Stimulated activated naive CD8-positive, alpha-beta T cell treated with anti-CD3 and anti-CD28 coated beads, Interleukin-15, amount 100 ng/mL, for 72 hours (primary cell): Measurements from ENCODE around the gene WDR27.
"Not testable (repeated sequence)": the region's sequence is repeated elsewhere in the genome, so short reads cannot be mapped to it uniquely, and the experiment has no call there.

Experiments
- ATAC-seq: fragments of 150-1000 bp; cut with Tn5 transposase; 2 replicates; pipeline ENCODE4 v1.10.0; 2021; ENCODE audit warnings: mild to moderate bottlenecking, moderate library complexity
- DNase-seq, 2 donors: peaks; one replicate each; pipeline ENCODE4 v3.0.0; 2021 to 2022
- H3K27ac Mint-ChIP-seq, 2 donors: one replicate each; pipeline ENCODE4 v1.8.0; 2022; ENCODE audit warnings: mild to moderate bottlenecking in 2 of 2, mixed read lengths in 2 of 2, moderate library complexity in 2 of 2
- H3K27me3 Mint-ChIP-seq: one replicate; pipeline ENCODE4 v1.8.0; 2022; ENCODE audit warnings: mixed read lengths
- H3K4me1 Mint-ChIP-seq: one replicate; pipeline ENCODE4 v1.8.0; 2022; ENCODE audit warnings: mild to moderate bottlenecking, mixed read lengths
- H3K4me3 Mint-ChIP-seq, 2 donors: one replicate each; pipeline ENCODE4 v1.8.0; 2022; ENCODE audit warnings: mild to moderate bottlenecking in 2 of 2, mixed read lengths in 2 of 2, moderate library complexity in 1 of 2
- H3K9me3 Mint-ChIP-seq, 2 donors: one replicate each; pipeline ENCODE4 v1.8.0; 2022; ENCODE audit warnings: mixed read lengths in 2 of 2

The WDR27 gene

DNA sequence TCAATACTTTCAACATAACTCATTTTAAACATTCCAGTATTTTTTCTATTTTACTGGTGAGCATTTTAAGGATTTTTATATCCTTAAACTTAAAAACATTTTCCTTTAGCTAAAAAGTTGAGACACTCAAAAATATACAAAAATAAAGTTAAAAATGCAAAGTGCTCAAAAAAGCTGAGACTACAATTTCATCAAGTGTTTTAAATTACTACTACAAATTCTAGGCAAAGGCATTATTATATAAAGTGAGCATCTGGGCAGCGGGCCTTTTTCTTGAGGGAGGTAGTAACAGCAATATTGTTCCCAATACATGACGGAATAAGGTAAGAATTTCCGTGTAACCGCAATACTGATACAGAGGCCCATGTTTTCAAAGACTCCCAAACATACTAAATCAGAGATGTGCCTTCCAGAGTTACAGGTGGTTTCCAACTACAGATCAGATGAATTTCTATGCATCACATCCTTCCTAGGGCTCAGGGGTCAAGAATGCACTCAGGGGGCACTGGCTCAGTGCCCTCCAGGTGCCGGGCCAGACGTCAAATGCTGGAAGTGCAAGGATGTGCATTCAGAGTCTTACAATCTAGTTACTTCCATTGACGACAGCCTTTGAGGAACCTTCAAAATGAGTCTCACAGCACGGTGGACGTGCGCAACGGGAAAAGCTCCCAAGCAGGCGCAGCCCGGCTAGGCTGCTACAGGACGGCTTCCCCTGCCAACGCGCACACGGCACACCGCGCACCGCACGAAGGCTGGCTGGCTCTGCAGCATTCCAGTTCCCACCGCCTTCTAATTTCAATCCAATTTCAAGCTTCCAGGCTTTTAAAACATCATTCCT is 20.8 kb upstream of the WDR27 start:
- Mint-ChIP-seq H3K27me3 (no peaks in the 10 kb centered on the region), H3K4me3 (peak overlapping the region; percentile 78 to 95), H3K27ac (peak overlapping the region; percentile 34 to 94), H3K4me1 (peaks cover 45% of the 10 kb centered on the region), H3K9me3 (no peaks in the 10 kb centered on the region)
- ATAC-seq (peak; percentile 32), DNase-seq (peak; percentile 15 to 34)

- peak overlapping the region in 1 of 2 donors; percentile 3 for H3K4me3 Mint-ChIP-seq
- H3K9me3 Mint-ChIP-seq: no peaks in the 10 kb centered on the region
- DNase-seq: no peak
- H3K27me3 Mint-ChIP-seq: no peaks in the 10 kb centered on the region
- no peak for ATAC-seq
- peaks cover 28% of the 10 kb centered on the region for H3K4me1 Mint-ChIP-seq
- H3K27ac Mint-ChIP-seq: no peak overlapping the region
Observed at GRCh38 chr6:169720207-169720855, 18.5 kb upstream of the WDR27 start.

- Mint-ChIP-seq H3K4me3 (no peak overlapping the region), H3K27me3 (no peaks in the 10 kb centered on the region), H3K27ac (no peak overlapping the region), H3K4me1 (peaks cover 28% of the 10 kb centered on the region), H3K9me3 (no peaks in the 10 kb centered on the region)
- no peak for ATAC-seq
- DNase-seq: no peak
Observed at GRCh38 chr6:169719117-169719516, 17.3 kb upstream of the WDR27 start.

DNA sequence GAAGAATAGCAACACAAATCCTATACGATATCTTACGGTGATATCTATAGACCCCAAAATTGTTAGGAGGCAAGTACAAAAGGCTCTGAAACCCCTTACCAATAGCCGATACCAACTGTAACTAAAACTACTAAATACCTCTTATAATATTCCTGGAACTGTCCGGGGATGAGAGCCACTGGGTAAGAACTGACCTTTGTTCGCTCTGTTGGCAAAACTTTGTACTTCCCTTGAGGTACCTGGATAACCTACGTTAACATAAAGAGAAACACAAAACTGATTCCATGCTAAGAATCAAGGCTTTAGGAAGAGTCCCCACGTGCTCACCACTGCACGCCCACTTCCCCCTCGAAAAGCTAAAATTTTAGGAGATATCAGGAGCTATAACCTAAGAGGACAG is 12.8 kb upstream of the WDR27 start:
- no peaks in the 10 kb centered on the region for H3K9me3 Mint-ChIP-seq
- DNase-seq (no peak), ATAC-seq (no peak)
- no peak overlapping the region for H3K4me3 Mint-ChIP-seq
- no peak overlapping the region for H3K27ac Mint-ChIP-seq
- H3K4me1 Mint-ChIP-seq: peaks cover 13% of the 10 kb centered on the region
- no peaks in the 10 kb centered on the region for H3K27me3 Mint-ChIP-seq

DNA sequence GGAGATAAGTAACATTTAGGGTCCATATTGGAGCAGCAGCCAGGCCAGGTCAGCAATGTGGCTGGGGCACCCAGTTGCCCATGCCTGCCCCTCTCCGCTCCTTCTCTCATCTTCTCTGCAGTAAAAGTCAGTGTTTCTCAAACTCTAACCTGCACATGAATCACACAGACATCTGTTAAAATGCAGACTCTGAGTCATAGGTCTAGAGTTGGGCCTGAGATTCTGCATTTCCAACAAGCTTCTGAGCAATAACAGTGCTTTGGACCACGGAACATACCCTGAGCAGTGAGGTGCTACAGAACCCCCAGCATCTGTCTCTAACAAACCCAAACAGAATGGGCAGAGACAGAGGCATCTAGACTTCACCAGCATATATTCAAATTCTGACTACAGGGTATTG is 12.3 kb upstream of the WDR27 start:
- no peaks in the 10 kb centered on the region for H3K27me3 Mint-ChIP-seq
- no peaks in the 10 kb centered on the region for H3K9me3 Mint-ChIP-seq
- H3K4me1 Mint-ChIP-seq: peaks cover 13% of the 10 kb centered on the region
- no peak overlapping the region for H3K27ac Mint-ChIP-seq
- DNase-seq (no peak), ATAC-seq (no peak)
- no peak overlapping the region for H3K4me3 Mint-ChIP-seq

- Mint-ChIP-seq H3K9me3 (no peaks in the 10 kb centered on the region), H3K4me3 (no peak overlapping the region), H3K27ac (no peak overlapping the region), H3K27me3 (no peaks in the 10 kb centered on the region), H3K4me1 (peaks cover 38% of the 10 kb centered on the region)
- ATAC-seq (no peak), DNase-seq (no peak)
Observed at GRCh38 chr6:169710009-169710408, 8.2 kb upstream of the WDR27 start.

- peaks cover 42% of the 10 kb centered on the region for H3K4me1 Mint-ChIP-seq
- no peaks in the 10 kb centered on the region for H3K9me3 Mint-ChIP-seq
- no peaks in the 10 kb centered on the region for H3K27me3 Mint-ChIP-seq
- H3K4me3 Mint-ChIP-seq: no peak overlapping the region
- DNase-seq (no peak), ATAC-seq (no peak)
- no peak overlapping the region for H3K27ac Mint-ChIP-seq
Observed at GRCh38 chr6:169709293-169709692, 7.5 kb upstream of the WDR27 start.

- H3K27ac Mint-ChIP-seq: peak overlapping the region in 1 of 2 donors; percentile 52
- no peaks in the 10 kb centered on the region for H3K9me3 Mint-ChIP-seq
- H3K4me1 Mint-ChIP-seq: peaks cover 52% of the 10 kb centered on the region
- no peak for DNase-seq
- no peak overlapping the region for H3K4me3 Mint-ChIP-seq
- no peak for ATAC-seq
- no peaks in the 10 kb centered on the region for H3K27me3 Mint-ChIP-seq
Observed at GRCh38 chr6:169707772-169708171, 5.9 kb upstream of the WDR27 start.

DNA sequence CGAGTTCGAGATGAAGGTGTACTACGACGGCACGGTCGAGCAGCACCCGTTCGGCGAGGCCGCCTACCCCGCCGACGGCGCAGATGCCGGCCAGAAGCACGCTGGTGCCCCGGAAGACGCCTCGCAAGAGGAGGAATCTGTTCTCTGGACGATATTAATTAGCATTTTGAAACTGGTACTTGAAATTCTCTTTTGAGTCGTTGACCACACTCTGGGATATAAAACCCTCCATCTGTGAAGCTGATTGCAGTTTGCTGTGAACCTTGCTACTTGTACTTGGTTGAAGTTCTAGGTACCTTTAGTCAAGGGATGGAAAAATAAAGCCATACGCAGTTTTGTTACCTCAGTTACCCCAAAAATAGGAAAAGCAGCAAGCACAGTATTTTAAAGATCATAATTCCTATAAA is 1.0 kb upstream of the WDR27 start:
- H3K4me3 Mint-ChIP-seq: peak overlapping the region; percentile 91 to 94
- peaks cover 67% of the 10 kb centered on the region for H3K4me1 Mint-ChIP-seq
- peak overlapping the region; percentile 91 to 95 for H3K27ac Mint-ChIP-seq
- ATAC-seq (peak; percentile 35), DNase-seq (no peak)
- H3K9me3 Mint-ChIP-seq: no peaks in the 10 kb centered on the region
- no peaks in the 10 kb centered on the region for H3K27me3 Mint-ChIP-seq

DNA sequence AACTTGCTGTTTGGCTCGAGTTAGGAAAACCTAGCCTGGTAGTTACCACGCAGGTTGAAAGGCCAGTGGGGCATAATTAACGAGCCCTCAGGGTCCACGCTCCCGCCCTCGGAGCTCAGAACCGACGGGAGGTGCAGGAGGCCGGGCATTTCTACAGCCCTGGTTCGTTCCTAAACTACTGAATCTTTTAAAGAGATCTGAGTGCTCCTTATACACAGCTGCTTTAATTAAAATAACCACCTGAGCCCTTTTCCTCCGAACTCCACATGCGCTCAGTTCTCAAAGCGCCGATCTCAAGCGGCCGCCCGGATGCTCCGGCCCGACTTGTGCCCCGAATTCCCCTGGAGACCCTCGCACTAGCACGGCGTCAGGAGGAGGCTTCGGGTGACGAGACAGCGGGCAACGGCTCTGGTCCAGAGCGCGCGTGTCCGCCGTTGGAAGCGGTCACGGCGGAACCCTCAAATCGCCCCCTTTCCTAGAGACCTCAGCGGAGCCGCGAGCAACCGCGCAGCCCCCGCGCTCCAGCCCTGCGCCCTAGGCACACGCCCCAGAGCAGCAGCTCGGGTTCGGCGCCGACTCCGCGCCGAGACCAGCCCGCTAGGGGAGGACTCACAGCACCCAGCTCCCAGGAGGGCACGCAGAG is 397 bp downstream of the WDR27 start:
- Mint-ChIP-seq H3K4me1 (peaks cover 57% of the 10 kb centered on the region), H3K4me3 (peak overlapping the region; percentile 91 to 94), H3K27me3 (no peaks in the 10 kb centered on the region), H3K9me3 (no peaks in the 10 kb centered on the region), H3K27ac (peak overlapping the region; percentile 89 to 91)
- DNase-seq (no peak), ATAC-seq (no peak)

DNA sequence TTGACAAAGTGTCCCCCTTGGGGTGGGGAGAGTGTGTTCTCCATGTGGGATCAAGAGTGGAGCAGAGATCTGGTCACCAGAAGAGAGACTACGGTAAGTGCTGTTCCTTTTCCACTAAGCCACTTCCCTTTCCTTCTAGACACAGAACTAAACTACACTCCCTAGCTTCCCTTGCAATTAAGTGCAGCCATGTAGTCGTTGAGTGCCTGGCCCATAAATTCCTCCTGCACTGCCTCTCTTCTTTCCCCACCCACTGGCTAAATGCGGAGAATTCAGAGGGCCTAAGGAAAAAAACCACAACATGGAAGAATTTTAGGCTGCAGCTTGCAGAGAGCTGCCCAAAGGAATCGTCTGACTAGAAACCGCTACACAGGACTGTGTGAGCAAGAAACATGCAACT is 1.5 kb downstream of the WDR27 start:
- peak overlapping the region; percentile 29 to 91 for H3K4me3 Mint-ChIP-seq
- peaks cover 47% of the 10 kb centered on the region for H3K4me1 Mint-ChIP-seq
- ATAC-seq (no peak), DNase-seq (no peak)
- no peaks in the 10 kb centered on the region for H3K27me3 Mint-ChIP-seq
- H3K27ac Mint-ChIP-seq: no peak overlapping the region
- H3K9me3 Mint-ChIP-seq: no peaks in the 10 kb centered on the region

GRCh38 chr6:169697115-169697514 is 4.7 kb downstream of the WDR27 start:
- not testable (repeated sequence) for H3K27ac Mint-ChIP-seq, H3K9me3 Mint-ChIP-seq, H3K4me3 Mint-ChIP-seq, ATAC-seq, H3K27me3 Mint-ChIP-seq
- H3K4me1 Mint-ChIP-seq: peaks cover 30% of the 10 kb centered on the region
- DNase-seq: peak in 1 of 2 donors; percentile 23

- peaks cover 0 to 10% of the 10 kb centered on the region in 2 donors for H3K9me3 Mint-ChIP-seq
- H3K4me1 Mint-ChIP-seq: peaks cover 30% of the 10 kb centered on the region
- DNase-seq: no peak
- H3K4me3 Mint-ChIP-seq: no peak overlapping the region
- H3K27me3 Mint-ChIP-seq: no peaks in the 10 kb centered on the region
- H3K27ac Mint-ChIP-seq: no peak overlapping the region
- no peak for ATAC-seq
Observed at GRCh38 chr6:169695131-169695530, 6.7 kb downstream of the WDR27 start.

GRCh38 chr6:169692516-169692915 is 9.3 kb downstream of the WDR27 start:
- DNase-seq (no peak), ATAC-seq (no peak)
- Mint-ChIP-seq H3K27me3 (no peaks in the 10 kb centered on the region), H3K4me1 (peaks cover 6% of the 10 kb centered on the region), H3K27ac (no peak overlapping the region), H3K4me3 (no peak overlapping the region), H3K9me3 (peaks cover 0 to 11% of the 10 kb centered on the region in 2 donors)

DNA sequence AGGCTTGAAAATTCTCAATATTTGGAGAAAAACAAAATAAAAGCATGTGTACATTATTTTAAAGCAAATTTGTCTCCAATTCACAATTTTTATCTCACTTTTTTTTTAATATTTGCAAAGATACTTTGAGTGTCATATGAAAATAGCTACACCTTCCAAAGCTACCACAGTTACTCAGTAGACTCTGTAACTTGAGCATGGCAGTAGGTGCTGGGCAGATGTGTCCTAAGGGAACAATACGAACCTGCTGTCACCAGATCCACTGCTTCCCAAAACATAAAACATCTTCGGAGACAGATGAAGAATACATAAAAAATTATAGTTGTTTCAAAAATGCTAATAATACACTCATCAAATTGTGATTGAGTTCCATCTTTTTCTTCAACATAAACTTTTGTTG is 10.6 kb downstream of the WDR27 start:
- peaks cover 9 to 11% of the 10 kb centered on the region in 2 donors for H3K9me3 Mint-ChIP-seq
- ATAC-seq (no peak), DNase-seq (no peak)
- H3K27ac Mint-ChIP-seq: no peak overlapping the region
- peaks cover 6% of the 10 kb centered on the region for H3K4me1 Mint-ChIP-seq
- no peak overlapping the region for H3K4me3 Mint-ChIP-seq
- no peaks in the 10 kb centered on the region for H3K27me3 Mint-ChIP-seq

DNA sequence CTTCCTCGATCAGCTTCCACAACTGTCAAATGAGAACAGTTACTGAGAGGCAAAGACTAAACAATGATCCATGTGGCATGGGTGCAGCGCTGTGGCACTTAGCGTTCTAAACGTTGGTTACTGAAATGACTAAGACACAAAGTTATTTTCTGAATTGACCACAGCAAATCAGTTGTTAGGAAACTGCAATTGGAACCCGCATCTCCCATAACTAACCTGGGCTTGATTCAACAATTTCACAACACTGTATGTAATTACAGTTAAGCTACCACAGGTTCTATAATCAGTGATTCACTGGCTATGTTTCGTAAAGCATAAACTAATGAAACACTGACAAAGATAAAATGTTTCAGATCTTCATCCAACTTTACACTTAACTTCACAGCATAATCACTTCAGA is 12.5 kb downstream of the WDR27 start:
- Mint-ChIP-seq H3K27ac (no peak overlapping the region), H3K9me3 (peaks cover 21 to 26% of the 10 kb centered on the region in 2 donors), H3K27me3 (no peaks in the 10 kb centered on the region), H3K4me3 (no peak overlapping the region), H3K4me1 (peaks cover 6% of the 10 kb centered on the region)
- DNase-seq (no peak), ATAC-seq (no peak)
